Progenitor cell of endocrine pancreas (in vitro differentiated cells): Measurements from ENCODE around the gene RASGRP3. TPM values are rescaled to one million over a fixed set of nuclear protein-coding genes. Genes with fewer than 3 reads are reported as not detected.

ENCODE experiments used
- DNase-seq: peaks from one replicate; pipeline ENCODE4 v3.0.0; 2021; ENCODE audit warnings: low spot score; ENCODE audit not compliant: unreplicated experiment
- H3K27ac Mint-ChIP-seq: 2 replicates; pipeline ENCODE4 v1.8.0; 2021; ENCODE audit warnings: mild to moderate bottlenecking, moderate library complexity, mixed read lengths
- H3K27me3 Mint-ChIP-seq: 2 replicates; pipeline ENCODE4 v1.8.0; 2021; ENCODE audit warnings: mixed read lengths
- H3K36me3 Mint-ChIP-seq: 2 replicates; pipeline ENCODE4 v1.8.0; 2022; ENCODE audit warnings: mixed read lengths; ENCODE audit not compliant: insufficient read depth
- H3K4me1 Mint-ChIP-seq: 2 replicates; pipeline ENCODE4 v1.8.0; 2021; ENCODE audit warnings: low read depth, mixed read lengths
- H3K4me3 Mint-ChIP-seq: 2 replicates; pipeline ENCODE4 v1.8.0; 2021; ENCODE audit warnings: low read depth, mild to moderate bottlenecking, moderate library complexity, mixed read lengths
- H3K9me3 Mint-ChIP-seq: 2 replicates; pipeline ENCODE4 v1.8.0; 2021; ENCODE audit warnings: low read depth, mixed read lengths
- total RNA-seq: library from RNA; stranded (reverse); gene quantifications from 2 replicates; pipeline ENCODE4 v1.2.1, GENCODE V29; 2021
- TF ChIP-seq, protein P1 (sequence below): fragments of 200-600 bp; sonication (generic); IDR thresholded peaks from one replicate; pipeline ENCODE4 v1.5.0; 2021; ENCODE audit warnings: antibody characterized with exemption, mild to moderate bottlenecking; ENCODE audit not compliant: unreplicated experiment

RASGRP3 gene
- total RNA-seq, 1 donor from 2014 or later: not detected

DNA sequence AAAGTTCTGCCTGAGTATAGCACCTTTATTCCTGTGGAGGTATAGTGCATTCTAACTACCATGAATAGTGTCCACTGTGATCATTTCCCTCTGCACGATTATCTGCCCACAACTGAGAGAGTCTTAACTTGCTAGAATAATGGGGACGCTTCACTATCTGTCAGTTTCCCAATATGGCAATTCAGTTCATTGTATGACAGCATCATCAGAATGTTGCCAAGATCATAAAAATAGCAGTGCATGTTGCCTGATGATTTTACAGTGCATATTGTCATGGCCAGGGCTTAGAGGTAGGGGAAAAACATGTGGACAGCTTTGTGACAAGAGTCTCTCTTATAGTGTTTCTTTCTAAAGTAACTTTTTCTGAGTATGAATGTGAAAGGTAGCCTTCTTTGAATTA is 6.1 kb downstream of the RASGRP3 start:
- TF ChIP-seq, protein P1, sequence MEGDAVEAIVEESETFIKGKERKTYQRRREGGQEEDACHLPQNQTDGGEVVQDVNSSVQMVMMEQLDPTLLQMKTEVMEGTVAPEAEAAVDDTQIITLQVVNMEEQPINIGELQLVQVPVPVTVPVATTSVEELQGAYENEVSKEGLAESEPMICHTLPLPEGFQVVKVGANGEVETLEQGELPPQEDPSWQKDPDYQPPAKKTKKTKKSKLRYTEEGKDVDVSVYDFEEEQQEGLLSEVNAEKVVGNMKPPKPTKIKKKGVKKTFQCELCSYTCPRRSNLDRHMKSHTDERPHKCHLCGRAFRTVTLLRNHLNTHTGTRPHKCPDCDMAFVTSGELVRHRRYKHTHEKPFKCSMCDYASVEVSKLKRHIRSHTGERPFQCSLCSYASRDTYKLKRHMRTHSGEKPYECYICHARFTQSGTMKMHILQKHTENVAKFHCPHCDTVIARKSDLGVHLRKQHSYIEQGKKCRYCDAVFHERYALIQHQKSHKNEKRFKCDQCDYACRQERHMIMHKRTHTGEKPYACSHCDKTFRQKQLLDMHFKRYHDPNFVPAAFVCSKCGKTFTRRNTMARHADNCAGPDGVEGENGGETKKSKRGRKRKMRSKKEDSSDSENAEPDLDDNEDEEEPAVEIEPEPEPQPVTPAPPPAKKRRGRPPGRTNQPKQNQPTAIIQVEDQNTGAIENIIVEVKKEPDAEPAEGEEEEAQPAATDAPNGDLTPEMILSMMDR: no peak
- no peak for DNase-seq
- Mint-ChIP-seq H3K9me3 (peaks cover 7% of the 10 kb centered on the region), H3K4me3 (no peak overlapping the region), H3K27me3 (peaks cover 67% of the 10 kb centered on the region), H3K36me3 (no peaks in the 10 kb centered on the region), H3K4me1 (peaks cover 4% of the 10 kb centered on the region), H3K27ac (no peak overlapping the region)

DNA sequence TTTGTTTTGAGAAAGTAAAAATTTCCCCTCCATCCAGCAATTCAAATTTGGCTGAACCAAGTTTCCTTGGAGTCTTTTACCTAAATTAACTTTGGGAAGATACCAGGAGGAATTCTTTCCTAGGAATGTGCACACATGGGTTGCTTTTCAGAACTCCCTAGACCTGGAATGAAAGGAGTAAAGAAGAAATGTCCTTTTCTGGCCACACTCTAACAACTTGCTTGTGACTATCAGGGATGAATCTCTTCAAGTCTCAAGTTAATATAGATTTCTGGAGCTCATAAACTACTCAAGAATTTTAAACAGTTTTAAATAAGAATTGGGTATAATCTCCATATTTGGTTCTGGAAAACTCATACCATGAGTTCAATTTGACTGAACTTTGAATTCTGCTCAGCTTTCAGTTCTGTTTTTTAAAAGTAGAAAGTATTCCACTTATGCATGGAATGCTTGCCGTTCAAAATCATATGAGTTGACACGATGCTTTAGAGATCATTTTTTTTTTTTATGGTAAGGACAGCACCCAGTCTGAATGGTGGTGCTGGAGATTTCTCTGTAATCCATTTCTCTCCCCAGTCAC is 7.7 kb downstream of the RASGRP3 start:
- Mint-ChIP-seq H3K4me3 (no peak overlapping the region), H3K27ac (no peak overlapping the region), H3K27me3 (peaks cover 62% of the 10 kb centered on the region), H3K36me3 (no peaks in the 10 kb centered on the region), H3K9me3 (peaks cover 7% of the 10 kb centered on the region), H3K4me1 (no peaks in the 10 kb centered on the region)
- TF ChIP-seq, protein P1: no peak
- DNase-seq: no peak

DNA sequence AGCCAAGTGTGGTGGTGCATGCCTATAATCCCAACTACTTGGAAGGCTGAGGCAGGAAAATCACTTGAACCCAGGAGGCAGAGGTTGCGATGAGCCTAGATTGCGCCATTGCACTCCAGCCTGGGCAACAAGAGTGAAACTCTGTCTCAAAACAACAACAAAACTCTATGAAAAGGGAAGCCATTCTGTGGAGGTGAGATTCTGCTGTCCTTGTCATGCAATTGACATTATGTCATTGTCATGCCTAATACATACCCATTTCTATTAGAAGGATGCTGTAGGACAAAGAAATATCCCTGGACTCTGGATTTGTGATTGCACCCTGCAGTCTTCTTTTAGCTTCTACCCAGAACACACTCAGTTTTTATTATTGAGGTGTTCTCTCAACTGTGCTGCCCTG is 8.6 kb downstream of the RASGRP3 start:
- Mint-ChIP-seq H3K27me3 (peaks cover 62% of the 10 kb centered on the region), H3K4me3 (no peak overlapping the region), H3K27ac (no peak overlapping the region), H3K36me3 (no peaks in the 10 kb centered on the region), H3K9me3 (peaks cover 7% of the 10 kb centered on the region), H3K4me1 (no peaks in the 10 kb centered on the region)
- DNase-seq: no peak
- TF ChIP-seq, protein P1: no peak

DNA sequence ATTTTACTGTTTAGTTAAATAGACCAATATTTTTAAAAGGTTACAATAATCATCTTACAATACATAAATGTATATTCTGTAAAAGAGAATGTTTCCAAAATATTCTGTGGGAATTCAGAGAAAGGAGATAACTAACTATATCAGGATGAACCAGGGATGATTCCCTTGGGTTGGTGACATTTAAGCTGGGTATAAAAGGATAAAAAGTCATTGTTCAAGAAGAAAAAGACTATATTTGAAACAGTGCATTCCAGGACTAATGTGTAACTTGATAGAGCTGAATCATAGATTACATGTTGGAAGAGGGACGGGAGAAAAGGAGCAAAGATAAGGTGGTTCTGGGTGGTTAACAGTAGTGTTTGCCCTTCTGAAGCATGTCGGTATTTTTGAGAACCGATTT is 10.1 kb downstream of the RASGRP3 start:
- peaks cover 7% of the 10 kb centered on the region for H3K9me3 Mint-ChIP-seq
- no peak overlapping the region for H3K4me3 Mint-ChIP-seq
- peaks cover 56% of the 10 kb centered on the region for H3K27me3 Mint-ChIP-seq
- no peak overlapping the region for H3K27ac Mint-ChIP-seq
- H3K4me1 Mint-ChIP-seq: no peaks in the 10 kb centered on the region
- no peak for DNase-seq
- H3K36me3 Mint-ChIP-seq: no peaks in the 10 kb centered on the region
- TF ChIP-seq, protein P1: no peak

DNA sequence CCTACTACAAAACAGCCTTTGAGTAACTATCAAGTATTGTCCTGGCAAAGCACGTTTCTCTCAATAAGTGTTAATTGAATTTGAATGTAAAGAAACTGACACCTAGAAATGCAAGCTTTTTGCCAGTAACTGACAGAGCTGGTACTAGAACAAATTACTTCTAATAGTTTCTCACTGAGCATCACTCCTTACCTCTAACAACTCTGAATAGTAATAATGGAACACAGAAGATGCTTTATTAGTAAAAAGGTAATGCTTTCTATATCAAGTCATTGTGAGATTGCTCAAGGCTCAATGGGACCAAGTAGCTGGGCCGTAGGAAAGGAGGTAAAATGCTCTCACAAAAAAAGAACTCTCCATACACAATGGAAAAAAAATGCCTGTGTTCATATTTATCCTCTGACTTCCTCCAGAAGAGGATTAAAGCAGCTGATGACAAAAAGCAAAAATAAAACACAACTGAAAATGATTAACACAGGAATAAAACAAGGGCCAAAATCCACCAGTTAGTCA is 11.8 kb downstream of the RASGRP3 start:
- peaks cover 58% of the 10 kb centered on the region for H3K27me3 Mint-ChIP-seq
- H3K27ac Mint-ChIP-seq: no peak overlapping the region
- H3K4me3 Mint-ChIP-seq: no peak overlapping the region
- DNase-seq: no peak
- no peaks in the 10 kb centered on the region for H3K4me1 Mint-ChIP-seq
- TF ChIP-seq, protein P1: no peak
- H3K9me3 Mint-ChIP-seq: peaks cover 7% of the 10 kb centered on the region
- H3K36me3 Mint-ChIP-seq: no peaks in the 10 kb centered on the region
